ENCODE measurements around the gene FUOM.

The FUOM gene

DNA sequence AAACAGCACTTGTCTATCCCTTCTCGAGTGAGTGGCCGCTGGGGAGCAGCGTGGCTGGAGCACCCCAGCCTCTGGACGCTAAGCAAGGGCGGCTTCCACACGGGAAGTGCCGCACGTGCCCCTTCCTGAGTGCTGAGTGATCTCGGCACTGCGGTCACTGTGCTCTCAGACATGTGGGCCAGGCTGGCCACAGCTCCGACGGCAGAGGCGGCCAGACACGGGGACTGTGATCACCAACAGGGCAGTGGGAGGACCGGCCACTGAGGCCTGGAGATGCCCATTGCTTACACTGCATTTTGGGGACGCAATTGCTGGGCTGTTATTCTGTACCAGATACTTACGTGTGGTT lies 8.3 kb upstream of the FUOM start:
- no peak for DNase-seq

DNA sequence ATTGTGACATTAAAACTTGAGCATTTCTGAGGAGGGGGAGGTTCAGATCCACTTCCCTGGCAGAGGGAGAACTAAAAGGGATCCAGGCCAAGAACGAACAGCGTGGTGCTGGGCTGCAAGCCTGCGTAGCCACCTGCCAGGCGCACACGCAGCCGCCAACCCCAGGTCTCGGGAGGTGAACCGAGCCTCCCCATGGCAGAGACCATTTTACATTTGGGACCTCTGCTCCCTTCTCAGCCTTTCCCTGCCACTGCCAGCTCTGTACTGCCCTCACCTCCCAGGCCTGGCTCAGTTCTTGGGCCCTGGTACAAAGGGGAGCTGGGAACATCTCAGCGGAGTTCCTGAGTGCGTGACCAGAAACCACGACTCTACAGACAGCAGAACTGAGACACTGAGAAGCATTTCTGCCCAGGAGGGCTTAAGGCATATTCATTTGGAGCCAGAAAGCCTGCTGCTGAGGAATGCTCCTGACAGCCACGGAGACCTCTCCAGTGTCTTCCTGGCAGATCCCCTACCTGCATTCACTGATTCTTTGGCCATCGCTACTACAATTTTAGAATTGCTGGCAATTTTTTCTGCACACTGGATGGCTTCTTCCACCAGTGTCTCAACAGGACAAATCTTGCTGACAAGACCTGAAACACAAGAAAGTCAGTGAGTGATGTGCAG lies 7.8 kb upstream of the FUOM start:
- DNase-seq = no peak

DNA sequence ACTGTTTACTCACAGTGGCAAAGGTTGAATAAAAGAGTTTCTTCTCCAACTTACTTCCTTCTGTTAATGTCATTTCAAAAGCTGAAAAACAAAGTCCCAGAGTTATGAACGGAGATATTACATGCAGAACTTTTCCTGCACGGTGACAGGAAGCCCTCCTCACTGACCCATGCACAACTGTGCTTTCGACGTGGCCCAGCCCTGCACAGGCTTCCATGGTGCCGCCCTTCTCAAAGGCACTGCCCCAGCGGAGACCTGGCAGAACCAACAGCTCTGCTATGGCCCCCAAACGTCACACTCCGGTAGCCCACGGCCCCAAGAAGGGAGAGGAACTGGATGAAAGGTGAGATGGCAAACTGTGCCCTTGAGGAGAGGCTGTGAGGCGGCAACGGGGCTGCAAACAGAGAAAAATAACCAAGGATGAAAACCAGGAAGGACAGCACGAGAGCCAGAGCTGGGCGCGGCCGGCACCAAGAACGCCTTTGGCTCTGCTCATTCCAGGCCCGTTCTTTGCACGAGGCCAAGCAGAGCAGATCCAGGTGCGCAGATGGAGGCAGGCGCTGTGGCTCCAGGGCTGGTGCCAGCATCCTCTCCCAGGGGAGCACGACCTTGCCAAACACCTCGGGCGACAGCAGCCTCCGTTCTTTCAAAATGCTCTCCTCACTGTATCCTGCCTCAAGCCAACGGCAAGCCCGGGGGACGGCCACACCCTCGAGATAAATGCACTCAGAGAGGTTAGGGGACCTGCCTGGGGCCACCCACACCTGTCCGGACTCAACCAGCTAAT lies 7.0 kb upstream of the FUOM start:
- no peak for DNase-seq

DNA sequence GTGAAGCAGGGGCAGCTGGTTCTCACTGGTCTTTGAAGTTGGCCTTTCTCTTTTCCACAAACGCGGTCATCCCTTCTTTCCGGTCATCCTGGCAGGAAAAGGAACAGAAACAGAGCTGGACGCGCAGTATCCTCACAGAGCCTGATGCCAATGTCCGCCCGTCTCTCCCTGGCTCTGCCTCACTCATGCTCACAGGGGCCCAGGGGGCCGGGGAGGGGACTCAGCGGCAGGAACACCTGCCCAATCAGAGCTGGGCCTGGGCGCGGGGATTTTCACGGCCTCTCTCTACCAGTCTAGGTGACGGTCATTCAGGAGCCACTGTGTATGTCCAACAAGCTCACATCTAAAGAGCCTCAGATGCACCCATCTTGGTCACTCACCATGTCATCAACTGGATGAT lies 5.0 kb upstream of the FUOM start:
- no peak for DNase-seq

DNA sequence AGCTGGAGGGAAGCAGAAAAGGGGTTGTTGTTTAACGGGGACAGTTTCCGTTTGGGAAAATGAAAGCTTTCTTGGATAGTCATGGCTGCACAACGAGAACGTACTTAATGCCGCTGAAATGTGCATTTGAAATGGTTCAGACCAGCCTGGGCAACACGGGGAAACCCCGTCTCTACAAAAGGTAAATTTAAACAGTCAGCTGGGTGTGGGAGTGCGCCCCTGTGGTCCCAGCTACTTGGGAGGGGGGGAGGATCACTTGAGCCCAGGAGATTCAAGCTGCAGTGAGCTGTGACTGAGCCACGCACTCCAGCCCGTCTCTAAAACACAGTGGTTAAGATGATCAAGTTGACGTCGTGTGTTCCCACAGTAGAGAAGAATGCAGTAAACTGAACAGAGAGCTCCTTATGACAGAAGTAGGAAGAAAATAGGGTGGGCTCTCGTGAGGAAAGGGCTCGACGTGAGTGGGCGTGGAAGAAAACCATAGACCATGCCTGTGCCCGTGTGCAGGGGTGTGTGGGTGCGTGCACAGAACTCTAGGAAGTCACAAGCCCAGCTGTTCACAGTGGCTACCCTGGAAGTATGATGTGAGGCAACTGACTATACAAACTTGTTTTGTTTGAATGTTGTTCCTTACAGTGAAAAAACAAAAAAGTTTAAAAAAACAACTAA lies 4.1 kb upstream of the FUOM start:
- no peak for DNase-seq

DNA sequence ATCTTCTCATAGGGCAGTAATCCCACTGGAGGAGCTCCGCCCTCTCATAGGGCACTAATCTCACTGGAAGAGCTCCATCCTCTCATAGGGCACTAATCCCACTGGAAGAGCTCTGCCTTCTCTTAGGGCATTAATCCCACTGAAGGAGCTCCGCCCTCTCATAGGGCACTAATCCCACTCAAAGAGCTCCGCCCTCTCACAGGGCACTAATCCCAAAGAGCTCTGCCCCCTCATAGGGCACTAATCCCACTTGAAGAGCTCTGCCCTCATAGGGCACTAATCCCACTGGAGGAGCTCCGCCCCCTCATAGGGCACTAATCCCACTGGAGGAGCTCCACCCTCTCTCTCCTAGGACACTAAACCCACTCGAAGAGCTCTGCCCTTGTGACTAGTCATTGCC lies 3.4 kb upstream of the FUOM start:
- DNase-seq = no peak

DNA sequence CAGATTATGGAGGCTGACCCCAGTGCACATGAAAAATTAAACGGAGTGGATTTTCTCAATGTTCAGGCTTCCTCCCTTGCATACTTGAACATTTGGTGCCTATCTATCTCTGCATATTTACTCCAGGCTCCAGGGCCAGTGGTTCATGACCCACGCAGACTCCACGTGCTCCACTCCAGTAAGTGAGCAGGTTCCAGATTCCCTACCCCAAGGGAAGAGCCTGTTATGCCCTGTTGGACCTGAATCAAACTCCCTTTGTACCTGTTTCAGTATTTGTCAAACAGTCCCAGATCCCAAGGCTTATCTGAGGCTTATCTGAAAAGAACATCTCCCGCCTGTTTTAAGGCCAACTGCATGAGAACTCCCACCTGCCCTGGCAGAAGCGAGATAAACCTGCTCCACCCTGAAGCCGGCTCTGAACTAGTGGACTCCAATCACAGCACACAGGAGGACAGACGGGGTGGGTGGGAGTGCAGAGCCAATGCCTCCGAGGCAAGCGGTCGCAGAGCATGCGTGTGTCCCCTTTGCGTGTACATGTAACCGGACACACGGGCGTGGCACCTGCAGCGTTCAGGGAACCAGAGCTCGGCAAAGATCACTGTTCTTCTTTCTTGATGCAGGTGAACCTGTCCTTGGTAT lies 2.3 kb upstream of the FUOM start:
- no peak for DNase-seq

DNA sequence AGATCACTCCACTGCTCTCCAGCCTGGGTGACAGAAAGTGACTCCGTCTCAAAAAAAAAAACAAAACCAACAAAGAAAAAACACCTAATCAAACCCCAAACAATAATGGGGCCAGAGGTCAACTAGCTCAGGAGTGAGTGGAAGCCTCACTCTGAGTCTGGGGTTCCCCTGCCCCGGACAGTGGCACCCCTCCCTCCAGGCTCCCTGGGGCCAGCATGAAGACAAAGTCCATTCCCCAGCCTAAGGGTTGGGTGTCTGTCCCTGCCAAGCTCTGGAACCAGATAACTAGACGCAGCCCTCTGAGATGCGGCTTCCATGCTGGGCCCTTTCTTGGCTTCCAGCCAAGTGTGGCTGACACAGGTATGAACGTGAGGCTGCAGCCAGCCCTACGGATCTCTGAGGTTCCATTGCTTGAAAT lies 1.7 kb upstream of the FUOM start:
- DNase-seq = no peak

DNA sequence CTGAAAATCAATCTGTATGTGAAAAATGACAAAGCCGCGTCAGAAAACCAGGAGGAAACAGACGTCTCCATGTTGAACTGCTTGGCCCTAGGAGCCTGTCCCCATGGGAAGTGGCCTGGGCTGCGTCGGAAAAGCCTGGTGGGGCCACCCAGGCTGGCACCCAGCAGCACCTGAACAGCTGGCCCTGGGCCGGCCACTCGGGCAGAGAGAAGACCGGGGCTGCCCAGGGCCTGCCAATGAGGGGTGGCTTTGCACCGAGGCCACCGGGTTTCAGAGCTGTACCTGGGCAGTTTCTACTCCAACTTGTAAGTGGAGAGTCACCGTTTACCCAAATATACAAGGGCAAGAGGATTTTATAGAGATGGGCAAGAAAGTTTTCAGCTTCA lies 1.1 kb upstream of the FUOM start:
- DNase-seq = no peak

DNA sequence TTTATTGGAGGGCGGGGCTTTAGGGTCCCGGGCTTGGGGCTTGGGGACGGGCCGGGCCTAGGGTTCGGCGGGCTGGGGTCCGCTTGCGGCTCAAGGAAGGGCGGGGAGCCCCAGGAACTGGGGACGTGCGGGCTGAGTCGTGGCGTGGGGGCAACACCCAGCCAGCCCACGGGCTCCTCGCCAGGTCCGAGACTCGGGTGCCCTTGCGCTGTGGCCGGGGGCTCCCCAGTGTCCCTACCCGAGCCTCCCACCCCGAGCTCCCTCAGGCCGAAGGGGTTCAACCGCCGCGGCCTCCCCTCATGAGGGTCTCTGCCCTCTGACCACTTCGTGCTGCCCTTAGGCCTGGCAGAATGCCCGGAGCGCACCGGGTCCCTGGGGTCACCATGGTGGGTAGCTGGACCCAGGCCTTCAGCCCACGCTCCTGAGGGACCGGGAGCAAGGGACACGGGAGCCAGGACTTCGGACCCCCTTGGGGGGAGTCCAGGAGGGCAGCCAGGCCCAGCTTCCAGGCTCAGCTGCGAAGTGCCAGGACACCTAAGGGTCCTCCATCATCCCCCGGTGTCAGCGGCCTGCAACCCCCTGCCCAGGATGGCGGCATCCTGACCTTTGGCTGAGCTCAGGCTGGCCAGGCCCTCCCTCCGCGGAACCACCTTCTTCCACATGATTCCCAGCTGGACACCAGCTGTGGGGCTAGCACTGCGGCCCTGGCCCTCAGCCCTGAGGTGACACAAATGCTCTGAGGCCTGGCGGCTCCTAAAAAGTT lies 524 bp upstream of the FUOM start:
- DNase-seq = no peak

DNA sequence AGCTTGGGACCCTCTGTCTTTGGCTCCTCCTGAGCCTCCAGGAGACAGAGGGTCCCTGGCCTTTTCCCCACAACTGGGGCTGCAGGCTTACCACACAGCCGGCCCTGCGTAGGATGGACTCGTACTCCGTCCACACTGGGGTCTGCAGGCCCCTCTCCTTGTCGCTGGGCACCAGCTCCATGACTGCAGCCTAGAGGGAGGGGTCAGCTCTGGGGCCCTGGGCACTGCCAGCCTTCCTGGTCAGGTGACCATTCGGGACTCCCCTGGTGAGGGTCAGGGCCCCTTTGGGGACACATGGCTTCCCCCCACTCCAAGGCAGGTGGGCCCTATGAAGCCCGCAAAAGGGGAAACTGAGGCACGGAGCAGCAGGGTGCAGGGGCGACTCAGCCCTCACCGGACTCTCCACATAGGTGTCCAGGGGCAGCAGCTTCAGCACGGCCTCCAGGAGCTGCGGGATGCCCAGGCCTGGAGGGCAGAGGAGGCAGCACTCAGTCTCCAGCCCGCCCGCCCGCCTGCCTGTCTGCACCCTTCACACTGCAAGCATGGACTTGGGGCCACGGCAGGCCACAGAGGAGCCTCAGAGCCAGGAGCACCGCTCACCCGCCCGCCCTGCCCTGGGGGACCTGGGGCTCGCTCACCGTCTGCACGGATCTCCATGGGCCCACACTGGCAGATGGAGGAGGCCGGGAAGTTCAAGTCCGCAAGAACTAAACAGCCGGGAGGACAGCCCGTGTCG lies 1.1 kb downstream of the FUOM start:
- DNase-seq = no peak

DNA sequence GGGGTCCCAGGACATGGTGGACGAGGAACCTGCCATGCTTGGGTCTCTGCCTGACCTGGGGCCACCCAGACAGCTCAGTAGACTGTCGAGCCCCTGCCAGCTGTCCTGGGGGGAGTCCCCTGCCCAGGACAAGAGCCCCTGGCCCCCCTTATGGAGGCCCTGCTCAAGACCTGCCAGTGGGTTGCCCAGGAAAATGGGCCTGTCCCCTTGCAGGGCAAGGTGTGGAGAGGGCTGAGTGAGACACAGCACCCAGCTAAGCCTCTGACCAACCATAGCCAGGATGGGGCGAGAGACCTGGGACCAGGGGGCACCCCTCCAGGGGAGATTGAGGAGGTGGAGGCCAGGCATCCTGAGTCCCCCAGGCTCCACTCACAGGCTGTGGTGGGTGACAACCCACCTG lies 1.8 kb downstream of the FUOM start:
- DNase-seq = no peak

DNA sequence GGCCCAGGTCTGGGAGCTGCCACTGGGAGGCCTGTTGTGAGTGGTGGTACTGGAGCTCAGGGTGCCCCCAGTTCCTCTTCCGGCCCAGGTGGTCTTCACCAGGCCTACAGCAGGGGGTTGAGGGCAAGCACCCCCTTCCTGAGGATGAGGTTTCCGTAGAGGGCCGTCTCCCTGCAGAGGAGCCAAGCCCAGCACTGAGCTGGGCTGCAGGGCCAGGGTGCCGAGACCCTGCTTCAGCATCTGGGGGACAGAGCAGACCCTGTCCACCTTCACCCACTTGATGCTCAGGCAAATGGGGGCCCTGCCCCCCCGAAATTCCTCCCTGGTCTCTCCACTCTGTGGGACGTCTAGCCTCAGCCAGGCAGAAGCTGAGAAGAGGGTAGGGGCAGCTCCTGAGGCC lies 2.6 kb downstream of the FUOM start:
- DNase-seq = no peak

DNA sequence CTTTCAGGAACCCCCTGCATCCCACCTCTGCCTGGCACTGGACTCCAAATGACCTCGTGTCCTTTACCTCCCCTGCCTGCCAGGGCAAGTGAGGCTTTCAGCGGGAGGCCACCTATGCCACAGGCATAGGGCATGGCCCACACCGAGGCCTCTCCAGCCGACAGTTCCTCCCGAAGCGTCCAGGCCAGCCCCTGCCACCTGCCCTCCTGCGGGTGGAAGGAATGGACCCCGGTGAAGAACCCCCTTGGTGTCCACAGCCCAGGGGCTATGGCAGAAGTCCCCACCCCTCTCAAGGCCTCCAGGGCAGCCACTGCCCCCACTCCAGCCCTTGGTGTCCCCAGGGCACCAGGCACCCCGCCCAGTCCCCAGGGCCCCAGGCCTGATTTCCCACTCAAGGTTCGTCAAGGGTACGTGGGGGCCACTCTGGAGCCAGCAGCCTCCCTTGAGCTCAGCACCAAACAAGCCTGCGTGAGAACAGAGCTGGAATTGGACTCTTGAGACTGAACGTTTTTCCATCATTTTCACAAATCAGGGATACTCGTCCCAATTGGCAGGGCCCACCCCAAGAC lies 3.1 kb downstream of the FUOM start:
- no peak for DNase-seq

DNA sequence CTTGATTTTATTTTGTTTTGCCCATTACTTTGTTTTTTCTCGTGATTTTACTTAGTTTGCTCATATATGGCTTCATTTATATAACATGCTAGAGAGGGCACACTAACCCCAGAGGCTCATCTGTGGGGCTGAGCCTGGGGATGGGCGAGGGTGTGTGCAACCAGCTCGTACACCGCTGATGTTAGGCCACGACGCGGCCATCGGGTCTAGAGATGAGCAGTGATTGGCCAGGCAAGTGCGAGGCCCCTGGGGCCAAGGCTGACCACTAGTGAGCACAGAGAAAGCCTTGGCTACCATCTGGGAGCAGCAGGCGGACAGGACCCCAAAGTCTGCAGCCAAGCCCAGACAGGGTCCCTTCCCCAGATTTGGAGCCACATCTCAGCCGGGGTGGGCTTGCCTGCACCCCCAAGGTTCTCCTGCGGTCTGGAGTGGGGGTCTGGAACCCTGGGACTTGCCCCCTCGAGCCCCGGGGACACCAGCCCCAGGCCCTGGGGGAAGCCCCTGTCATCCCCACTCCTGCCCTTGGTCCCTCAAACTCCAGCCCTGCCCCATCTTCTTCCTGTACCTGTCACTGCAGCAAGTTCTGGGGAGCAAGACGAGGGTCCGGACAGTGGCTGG lies 3.7 kb downstream of the FUOM start:
- no peak for DNase-seq

DNA sequence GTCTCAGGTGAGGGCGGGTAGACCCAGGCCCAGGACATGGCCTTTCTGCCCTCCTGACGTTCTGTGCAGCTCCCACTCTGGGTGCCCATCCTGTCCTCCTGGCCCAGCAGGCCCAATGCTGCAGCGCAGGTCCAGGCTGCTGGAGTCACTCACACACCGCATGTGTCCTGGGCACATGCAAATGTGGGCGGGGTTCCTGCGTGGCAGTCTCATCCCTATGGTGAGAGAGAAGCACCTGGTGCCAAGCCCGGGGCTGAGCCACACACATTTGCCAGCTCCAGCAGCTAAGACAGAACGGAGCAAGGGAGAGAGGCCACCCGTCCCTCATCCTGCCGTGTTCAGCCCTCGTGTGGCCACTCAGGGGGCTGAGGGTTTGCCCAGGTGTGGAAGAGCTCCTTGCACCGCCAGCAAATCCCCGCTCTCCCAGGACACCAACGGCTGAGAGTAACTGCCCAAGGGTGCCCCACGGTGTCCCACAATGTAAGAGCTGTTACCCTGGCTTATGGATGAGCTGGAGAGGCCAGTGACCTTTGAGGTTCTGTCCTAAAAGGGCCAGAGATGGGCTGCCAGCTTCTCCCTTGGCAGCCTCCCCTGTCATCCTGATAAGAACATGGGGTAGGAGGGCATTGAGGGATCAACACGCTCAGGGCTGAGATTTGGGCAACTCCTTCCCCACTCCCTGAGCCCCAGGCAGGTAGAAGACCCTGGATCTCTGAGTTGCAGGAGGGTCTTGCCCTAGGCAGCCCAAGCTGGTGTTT lies 4.4 kb downstream of the FUOM start:
- DNase-seq = no peak

DNA sequence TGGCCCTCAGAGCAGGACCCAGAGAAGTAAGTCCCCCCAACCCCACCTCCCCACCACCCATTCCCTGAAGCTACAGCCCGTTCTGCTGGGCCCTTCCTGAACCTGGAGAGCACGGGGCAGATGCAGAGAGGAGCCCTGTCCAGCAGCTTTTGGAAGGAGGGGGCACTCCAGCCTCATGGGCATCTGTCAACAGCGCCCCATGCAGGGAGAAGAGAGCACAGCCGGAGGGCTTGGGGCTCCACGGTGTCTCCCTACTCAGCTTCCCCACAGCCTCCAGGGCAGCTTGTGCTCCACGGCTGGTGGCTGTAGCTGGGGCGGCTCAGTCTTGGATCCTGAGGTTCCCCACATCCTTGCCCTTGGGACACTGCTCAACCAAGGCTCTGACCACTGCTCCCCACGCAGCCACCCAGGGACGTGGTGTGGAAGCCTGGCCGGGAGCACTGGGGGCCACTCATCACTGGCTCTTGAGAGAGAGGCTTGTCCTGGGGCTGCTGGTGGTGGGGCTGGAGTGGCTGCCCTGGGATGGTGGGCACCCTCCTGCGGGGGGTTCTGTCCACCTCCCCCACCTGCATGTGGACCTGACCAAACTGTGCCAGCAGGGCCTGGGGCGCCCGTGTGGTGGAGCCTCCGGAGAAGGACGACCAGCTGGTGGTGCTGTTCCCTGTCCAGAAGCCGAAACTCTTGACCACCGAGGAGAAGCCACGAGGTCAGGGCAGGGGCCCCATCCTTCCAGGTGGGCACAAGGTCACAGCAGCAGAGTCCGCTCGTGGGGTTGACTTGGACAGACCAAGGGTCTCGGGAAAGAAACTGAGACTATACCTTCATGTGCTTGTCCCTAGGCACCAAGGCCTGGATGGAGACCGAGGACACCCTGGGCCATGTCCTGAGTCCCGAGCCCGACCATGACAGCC lies 6.2 kb downstream of the FUOM start:
- no peak for DNase-seq

DNA sequence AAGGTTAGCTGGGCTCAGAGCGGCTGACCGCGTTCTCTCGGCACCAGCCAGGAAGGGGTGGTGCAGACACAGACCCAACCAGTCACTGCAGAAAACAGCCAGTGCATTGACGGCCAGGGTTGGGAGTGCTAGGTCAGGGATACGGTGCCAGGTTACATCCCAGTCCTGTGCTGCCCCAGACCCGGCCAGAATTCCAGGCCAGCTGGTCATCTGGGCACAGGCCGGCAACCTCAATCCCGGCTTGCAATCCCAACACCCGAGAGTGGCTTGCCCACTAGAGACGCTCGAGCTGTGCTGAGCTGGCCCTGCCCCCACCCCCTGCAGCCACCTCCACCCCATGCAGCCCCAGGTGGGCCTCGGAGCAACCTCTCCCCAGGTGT lies 6.9 kb downstream of the FUOM start:
- DNase-seq = no peak

DNA sequence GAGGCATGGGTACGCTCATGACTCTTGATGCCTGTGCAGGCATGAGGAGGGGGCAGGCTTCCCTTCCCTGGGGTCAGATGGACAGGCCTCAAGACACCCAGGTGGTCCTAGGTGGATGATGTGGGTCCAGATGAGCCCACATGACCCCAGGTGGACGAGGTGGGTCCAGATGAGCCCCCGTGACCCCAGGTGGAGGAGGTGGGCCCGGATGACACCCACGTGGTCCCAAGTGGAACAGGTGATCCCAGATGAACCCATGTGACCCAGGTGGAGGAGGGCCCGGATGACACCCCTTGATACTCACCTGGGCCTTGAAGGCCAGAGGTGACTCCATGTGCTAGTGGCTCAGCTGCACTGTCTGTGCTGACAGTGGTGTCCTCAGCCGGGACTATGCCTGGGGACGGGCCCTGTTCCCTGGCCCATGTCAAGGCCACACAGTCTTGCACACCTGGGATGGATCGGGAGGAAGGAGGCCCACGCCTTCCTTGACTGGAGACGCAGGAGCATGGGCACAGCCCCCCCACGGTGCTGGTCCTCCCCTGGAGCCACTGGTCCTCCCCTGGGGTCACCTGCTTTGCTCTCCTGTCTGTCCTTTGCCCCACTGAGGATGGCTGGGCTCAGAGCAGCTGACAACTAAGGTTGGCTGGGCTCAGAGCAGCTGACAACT lies 7.4 kb downstream of the FUOM start:
- no peak for DNase-seq

Measured in cortex of kidney (tissue), 1 donor.